ENCODE measurements around the gene THSD7A. TPM values are rescaled to one million over a fixed set of nuclear protein-coding genes. Genes with fewer than 3 reads are reported as not detected.

THSD7A gene
- total and polyA plus RNA-seq, 4 donors, result 0.15 to 2.7 (median 1.9) TPM

DNA sequence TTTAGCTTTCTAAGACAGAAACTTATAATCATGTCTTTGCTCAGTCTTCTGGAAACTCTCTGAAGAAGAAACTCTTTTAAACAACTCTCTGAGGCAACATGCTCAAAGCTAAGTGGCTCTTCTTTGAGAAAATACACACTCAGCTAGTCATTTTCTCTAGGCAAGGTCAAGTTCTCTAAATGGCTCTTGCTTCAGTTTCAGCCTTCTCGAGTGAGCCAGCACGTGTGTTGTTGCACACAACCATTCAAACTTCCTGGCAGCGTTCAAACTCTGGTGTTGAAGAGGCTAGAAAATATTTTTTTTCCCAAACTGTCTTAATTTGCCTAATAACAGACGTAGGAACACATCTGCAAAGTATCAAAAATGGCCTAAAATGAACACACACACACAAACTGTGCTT, 129.1 kb downstream of the THSD7A start:
- no peaks in the 10 kb centered on the region for H3K9me3 ChIP-seq (ENCODE audit: control insufficient read depth in 4 of 4, low read length in 3 of 4)
- DNase-seq (ENCODE audit: low spot score), result no peak
- no peak overlapping the region for H3K27ac ChIP-seq (ENCODE audit: low read depth in 1 of 2, low read length in 2 of 2)
- no peaks in the 10 kb centered on the region for H3K36me3 ChIP-seq (ENCODE audit: control insufficient read depth in 4 of 4, insufficient read depth in 3 of 4, low read depth in 1 of 4, low read length in 3 of 4)
- peaks cover 0 to 14% (median 6%) of the 10 kb centered on the region in 4 donors for H3K4me1 ChIP-seq (ENCODE audit: control insufficient read depth in 4 of 4, insufficient read depth in 4 of 4, low read length in 3 of 4)
- H3K4me3 ChIP-seq (ENCODE audit: low read depth in 1 of 3, low read length in 3 of 3), result no peak overlapping the region
- WGBS, result 78% methylated on average over 4 of the region's 4 CpGs
- no peak overlapping the region for H3K9ac ChIP-seq (ENCODE audit: low read depth in 1 of 2, low read length in 2 of 2)
- TF ChIP-seq HNF4G (IDR thresholded peaks at IDR 0.05) (no peak), YY1 (IDR thresholded peaks at IDR 0.05) (no peak), FOXA1 (IDR thresholded peaks at IDR 0.05) (no peak), RXRA (IDR thresholded peaks at IDR 0.05) (no peak), RAD21 (IDR thresholded peaks at IDR 0.05) (no peak), JUND (IDR thresholded peaks at IDR 0.05) (no peak), HNF4A (conservative IDR thresholded peaks at IDR 0.05) (no peak), SP1 (IDR thresholded peaks at IDR 0.05) (no peak), TAF1 (conservative IDR thresholded peaks at IDR 0.05) (no peak), GABPA (IDR thresholded peaks at IDR 0.05 in 1 of 2, conservative IDR thresholded peaks at IDR 0.05 in 1 of 2) (no peak), EGR1 (IDR thresholded peaks at IDR 0.05; ENCODE audit: low read depth in 2 of 2) (no peak), NR2F2 (IDR thresholded peaks at IDR 0.05) (no peak), ATF3 (IDR thresholded peaks at IDR 0.05) (no peak), CTCF (IDR thresholded peaks at IDR 0.05; ENCODE audit: low read depth, low read length, missing input control) (no peak)
- TF ChIP-seq, protein P1, sequence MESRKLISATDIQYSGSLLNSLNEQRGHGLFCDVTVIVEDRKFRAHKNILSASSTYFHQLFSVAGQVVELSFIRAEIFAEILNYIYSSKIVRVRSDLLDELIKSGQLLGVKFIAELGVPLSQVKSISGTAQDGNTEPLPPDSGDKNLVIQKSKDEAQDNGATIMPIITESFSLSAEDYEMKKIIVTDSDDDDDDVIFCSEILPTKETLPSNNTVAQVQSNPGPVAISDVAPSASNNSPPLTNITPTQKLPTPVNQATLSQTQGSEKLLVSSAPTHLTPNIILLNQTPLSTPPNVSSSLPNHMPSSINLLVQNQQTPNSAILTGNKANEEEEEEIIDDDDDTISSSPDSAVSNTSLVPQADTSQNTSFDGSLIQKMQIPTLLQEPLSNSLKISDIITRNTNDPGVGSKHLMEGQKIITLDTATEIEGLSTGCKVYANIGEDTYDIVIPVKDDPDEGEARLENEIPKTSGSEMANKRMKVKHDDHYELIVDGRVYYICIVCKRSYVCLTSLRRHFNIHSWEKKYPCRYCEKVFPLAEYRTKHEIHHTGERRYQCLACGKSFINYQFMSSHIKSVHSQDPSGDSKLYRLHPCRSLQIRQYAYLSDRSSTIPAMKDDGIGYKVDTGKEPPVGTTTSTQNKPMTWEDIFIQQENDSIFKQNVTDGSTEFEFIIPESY (IDR thresholded peaks at IDR 0.05), result no peak
- TF ChIP-seq, protein P2, sequence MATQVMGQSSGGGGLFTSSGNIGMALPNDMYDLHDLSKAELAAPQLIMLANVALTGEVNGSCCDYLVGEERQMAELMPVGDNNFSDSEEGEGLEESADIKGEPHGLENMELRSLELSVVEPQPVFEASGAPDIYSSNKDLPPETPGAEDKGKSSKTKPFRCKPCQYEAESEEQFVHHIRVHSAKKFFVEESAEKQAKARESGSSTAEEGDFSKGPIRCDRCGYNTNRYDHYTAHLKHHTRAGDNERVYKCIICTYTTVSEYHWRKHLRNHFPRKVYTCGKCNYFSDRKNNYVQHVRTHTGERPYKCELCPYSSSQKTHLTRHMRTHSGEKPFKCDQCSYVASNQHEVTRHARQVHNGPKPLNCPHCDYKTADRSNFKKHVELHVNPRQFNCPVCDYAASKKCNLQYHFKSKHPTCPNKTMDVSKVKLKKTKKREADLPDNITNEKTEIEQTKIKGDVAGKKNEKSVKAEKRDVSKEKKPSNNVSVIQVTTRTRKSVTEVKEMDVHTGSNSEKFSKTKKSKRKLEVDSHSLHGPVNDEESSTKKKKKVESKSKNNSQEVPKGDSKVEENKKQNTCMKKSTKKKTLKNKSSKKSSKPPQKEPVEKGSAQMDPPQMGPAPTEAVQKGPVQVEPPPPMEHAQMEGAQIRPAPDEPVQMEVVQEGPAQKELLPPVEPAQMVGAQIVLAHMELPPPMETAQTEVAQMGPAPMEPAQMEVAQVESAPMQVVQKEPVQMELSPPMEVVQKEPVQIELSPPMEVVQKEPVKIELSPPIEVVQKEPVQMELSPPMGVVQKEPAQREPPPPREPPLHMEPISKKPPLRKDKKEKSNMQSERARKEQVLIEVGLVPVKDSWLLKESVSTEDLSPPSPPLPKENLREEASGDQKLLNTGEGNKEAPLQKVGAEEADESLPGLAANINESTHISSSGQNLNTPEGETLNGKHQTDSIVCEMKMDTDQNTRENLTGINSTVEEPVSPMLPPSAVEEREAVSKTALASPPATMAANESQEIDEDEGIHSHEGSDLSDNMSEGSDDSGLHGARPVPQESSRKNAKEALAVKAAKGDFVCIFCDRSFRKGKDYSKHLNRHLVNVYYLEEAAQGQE (IDR thresholded peaks at IDR 0.05), result no peak
- TF ChIP-seq, protein P3, sequence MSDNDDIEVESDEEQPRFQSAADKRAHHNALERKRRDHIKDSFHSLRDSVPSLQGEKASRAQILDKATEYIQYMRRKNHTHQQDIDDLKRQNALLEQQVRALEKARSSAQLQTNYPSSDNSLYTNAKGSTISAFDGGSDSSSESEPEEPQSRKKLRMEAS (IDR thresholded peaks at IDR 0.05), result no peak
- no peaks in the 10 kb centered on the region for H3K27me3 ChIP-seq (ENCODE audit: control insufficient read depth in 4 of 4, insufficient read depth in 4 of 4, low read length in 3 of 4)

All from liver (tissue), 9 donors.